GM23248 (cell line): ENCODE results near the gene ZMAT5. TPM values are rescaled to one million over a fixed set of nuclear protein-coding genes. Genes with fewer than 3 reads are reported as not detected.
A peak's percentile ranks its signal among the peaks of the same experiment; 100 is the strongest.

Source experiments
- DNase-seq: peaks from one replicate; pipeline ENCODE4 v3.0.0-alpha.2; 2015
- H2AFZ ChIP-seq: fragments of 200-600 bp; sonication (generic); 2 replicates; pipeline ENCODE4 v1.6.1; 2016; ENCODE audit warnings: antibody characterized with exemption
- H3F3A ChIP-seq: fragments of 200-600 bp; sonication (generic); 2 replicates; pipeline ENCODE4 v1.6.1; 2016; ENCODE audit warnings: mild to moderate bottlenecking, antibody characterized with exemption, mixed run types; ENCODE audit not compliant: insufficient read depth
- H3K27ac ChIP-seq: fragments of 200-600 bp; sonication (generic); 2 replicates; pipeline ENCODE4 v1.5.1; 2016; ENCODE audit warnings: mild to moderate bottlenecking
- H3K27me3 ChIP-seq: fragments of 200-600 bp; sonication (generic); replicated peaks from 2 replicates; pipeline ENCODE4 v1.6.1; 2016; ENCODE audit warnings: mild to moderate bottlenecking; ENCODE audit not compliant: insufficient read depth
- H3K36me3 ChIP-seq: fragments of 200-600 bp; sonication (generic); 2 replicates; pipeline ENCODE4 v1.6.1; 2016; ENCODE audit warnings: low read depth, mild to moderate bottlenecking
- H3K4me1 ChIP-seq: fragments of 200-600 bp; sonication (generic); 2 replicates; pipeline ENCODE4 v1.6.1; 2016; ENCODE audit warnings: mild to moderate bottlenecking; ENCODE audit not compliant: insufficient read depth
- H3K4me2 ChIP-seq: fragments of 200-600 bp; sonication (generic); one replicate; pipeline ENCODE4 v1.6.1; 2016; ENCODE audit warnings: mild to moderate bottlenecking; ENCODE audit not compliant: unreplicated experiment
- H3K4me3 ChIP-seq: fragments of 200-600 bp; sonication (generic); 2 replicates; pipeline ENCODE4 v1.5.1; 2016; ENCODE audit warnings: mild to moderate bottlenecking
- H3K79me2 ChIP-seq: fragments of 200-600 bp; sonication (generic); 2 replicates; pipeline ENCODE4 v1.6.1; 2016; ENCODE audit warnings: mild to moderate bottlenecking; ENCODE audit not compliant: insufficient read depth
- H3K9ac ChIP-seq: fragments of 200-600 bp; sonication (generic); 2 replicates; pipeline ENCODE4 v1.6.1; 2016; ENCODE audit warnings: mild to moderate bottlenecking
- H3K9me2 ChIP-seq: fragments of 200-600 bp; sonication (generic); 2 replicates; pipeline ENCODE4 v1.6.1; 2016; ENCODE audit warnings: mixed run types, mild to moderate bottlenecking, moderate library complexity; ENCODE audit not compliant: insufficient read depth
- H3K9me3 ChIP-seq: fragments of 200-600 bp; sonication (generic); one replicate; pipeline ENCODE4 v1.6.1; 2017; ENCODE audit warnings: low read depth
- H4K20me1 ChIP-seq: fragments of 200-600 bp; sonication (generic); 2 replicates; pipeline ENCODE4 v1.6.0; 2016; ENCODE audit not compliant: insufficient read depth
- EZH2 ChIP-seq: fragments of 200-600 bp; sonication (generic); IDR thresholded peaks from 2 replicates; pipeline ENCODE4 v1.6.1; 2018; ENCODE audit warnings: antibody characterized with exemption, mild to moderate bottlenecking; ENCODE audit not compliant: insufficient read depth, poor library complexity, severe bottlenecking
- EZH2phosphoT487 ChIP-seq: fragments of 200-600 bp; sonication (generic); IDR thresholded peaks from 2 replicates; pipeline ENCODE4 v1.6.1; 2018; ENCODE audit warnings: antibody characterized with exemption, moderate library complexity, mild to moderate bottlenecking, low read depth; ENCODE audit not compliant: insufficient read depth
- WGBS, 2 experiments: methylation state at CpG; one replicate each; pipeline ENCODE4 v1.1.6; 2015 to 2017; ENCODE audit warnings: low lambda C conversion rate in 2 of 2, low coverage in 1 of 2; ENCODE audit errors: missing lambda C conversion rate in 2 of 2; 5-methylcytosine and 5-hydroxymethylcytosine counted together
- in situ Hi-C: fragments of 300-500 bp; cut with MboI; formaldehyde crosslinking; loops from 2 replicates; pipeline ENCODE4 v1.15.0; 2020
- polyA plus RNA-seq: library from polyadenylated mRNA; unstranded; fragments of >200 nt; fragmentation: Nextera tagmentation; extraction: Ambion mirVana; gene quantifications from 2 replicates; pipeline ENCODE4 v1.2.1, GENCODE V29; 2016
- total RNA-seq: library from RNA; depleted of rRNA; stranded (reverse); fragments of >200 nt; shearing (Covaris generic); gene quantifications from 2 replicates; pipeline ENCODE4 v1.2.3, GENCODE V29; 2014

The ZMAT5 gene
- total and polyA plus RNA-seq, 2 experiments from 2014 or later = 11.3 to 35.8 TPM

DNA sequence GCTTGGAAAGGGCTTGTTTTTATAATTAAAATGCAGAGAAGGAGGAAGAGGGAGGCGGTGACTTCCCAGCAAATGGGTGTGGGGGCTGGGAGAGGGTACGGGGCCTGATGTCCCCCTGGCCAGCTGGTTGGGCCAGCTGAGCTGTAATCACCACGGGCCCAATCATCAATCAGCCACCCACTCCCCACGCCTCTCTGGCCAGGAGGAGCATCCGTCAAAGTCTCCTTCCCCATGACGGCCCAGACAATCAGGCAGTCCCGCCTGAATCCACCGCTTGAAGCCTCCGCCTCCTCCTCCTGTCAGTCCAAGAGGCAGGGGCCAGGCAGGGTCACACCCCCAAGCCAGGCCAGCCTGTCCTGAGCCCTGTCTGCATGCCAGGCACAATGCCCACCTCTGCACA is 60.3 kb downstream of the ZMAT5 start:
- no peaks in the 10 kb centered on the region for H3K36me3 ChIP-seq
- no peaks in the 10 kb centered on the region for H4K20me1 ChIP-seq
- no peaks in the 10 kb centered on the region for H3K9me3 ChIP-seq
- WGBS, 2 experiments = 79 to 81% methylated on average over 9 of the region's 9 CpGs
- H3K79me2 ChIP-seq = no peaks in the 10 kb centered on the region
- H3K4me3 ChIP-seq = no peak overlapping the region
- no peak overlapping the region for H3K9ac ChIP-seq
- H3K27me3 ChIP-seq = no peaks in the 10 kb centered on the region
- H3K4me2 ChIP-seq = no peak overlapping the region
- DNase-seq = no peak
- in situ Hi-C loops = no loop called here
- H2AFZ ChIP-seq = no peak overlapping the region
- no peak overlapping the region for H3K27ac ChIP-seq
- TF ChIP-seq EZH2 (no peak), EZH2phosphoT487 (no peak)
- no peaks in the 10 kb centered on the region for H3F3A ChIP-seq
- H3K4me1 ChIP-seq = no peaks in the 10 kb centered on the region
- H3K9me2 ChIP-seq = no peaks in the 10 kb centered on the region

GRCh38 chr22:29705651-29706050 is 61.2 kb downstream of the ZMAT5 start:
- H3F3A ChIP-seq = no peaks in the 10 kb centered on the region
- no peak overlapping the region for H3K9ac ChIP-seq
- no peaks in the 10 kb centered on the region for H3K4me1 ChIP-seq
- no peak overlapping the region for H3K4me2 ChIP-seq
- H3K9me3 ChIP-seq = no peaks in the 10 kb centered on the region
- H3K27me3 ChIP-seq = no peaks in the 10 kb centered on the region
- in situ Hi-C loops = no loop called here
- no peak for TF ChIP-seq EZH2phosphoT487
- TF ChIP-seq EZH2 = no peak
- DNase-seq = no peak
- H3K79me2 ChIP-seq = no peaks in the 10 kb centered on the region
- H3K27ac ChIP-seq = no peak overlapping the region
- H3K36me3 ChIP-seq = no peaks in the 10 kb centered on the region
- H4K20me1 ChIP-seq = no peaks in the 10 kb centered on the region
- no peak overlapping the region for H3K4me3 ChIP-seq
- 81 to 88% methylated on average over 6 to 7 of the region's 7 CpGs for WGBS, 2 experiments
- H2AFZ ChIP-seq = no peak overlapping the region
- no peaks in the 10 kb centered on the region for H3K9me2 ChIP-seq

DNA sequence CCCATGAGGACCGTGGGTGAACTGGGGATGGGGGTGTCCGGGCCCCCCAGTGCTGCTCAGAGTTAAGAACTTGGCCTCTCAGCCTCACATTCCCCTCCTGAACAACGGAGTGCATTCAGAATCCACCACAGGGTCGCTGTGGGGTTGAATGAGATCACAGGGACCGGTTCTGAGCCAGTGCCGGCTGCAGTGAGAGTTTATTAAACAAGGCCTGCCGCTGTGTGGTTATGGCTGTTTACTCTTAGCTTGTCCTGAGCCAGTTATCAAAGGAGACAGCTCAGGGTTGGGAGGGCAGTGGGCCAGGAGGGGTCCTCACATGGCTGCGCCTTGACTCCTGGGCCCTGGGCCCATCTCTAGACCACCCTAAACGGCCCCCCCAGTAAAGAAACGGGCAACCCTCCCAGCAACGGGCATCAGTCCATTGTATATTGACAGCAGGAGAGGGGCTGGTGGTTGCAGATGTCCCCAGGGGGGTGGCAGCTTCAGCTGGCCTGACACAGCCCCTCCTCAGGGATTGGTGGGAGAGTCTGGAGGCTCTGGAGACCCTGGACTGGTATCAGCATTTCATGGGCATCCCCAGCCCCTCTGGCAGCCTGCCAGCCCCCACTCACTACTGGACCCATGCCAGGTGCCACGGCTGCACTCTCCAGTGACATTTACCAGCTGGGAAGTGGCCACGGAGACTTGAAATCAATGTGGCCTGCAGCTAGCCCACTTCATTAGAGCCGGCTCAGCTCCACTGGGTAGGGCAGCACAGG is 62.1 kb downstream of the ZMAT5 start:
- no peak overlapping the region for H3K4me2 ChIP-seq
- no peaks in the 10 kb centered on the region for H3K4me1 ChIP-seq

GRCh38 chr22:29703569-29704195 is 63.1 kb downstream of the ZMAT5 start:
- 47 to 63% methylated on average over 7 of the region's 7 CpGs for WGBS, 2 experiments
- H3K4me1 ChIP-seq = no peaks in the 10 kb centered on the region
- in situ Hi-C loops = no loop called here
- no peak overlapping the region for H3K4me2 ChIP-seq
- no peaks in the 10 kb centered on the region for H3K36me3 ChIP-seq
- H3F3A ChIP-seq = no peaks in the 10 kb centered on the region
- DNase-seq = no peak
- H3K79me2 ChIP-seq = no peaks in the 10 kb centered on the region
- no peaks in the 10 kb centered on the region for H3K9me3 ChIP-seq
- TF ChIP-seq EZH2 = no peak
- TF ChIP-seq EZH2phosphoT487 = no peak
- H3K4me3 ChIP-seq = no peak overlapping the region
- no peak overlapping the region for H3K27ac ChIP-seq
- no peaks in the 10 kb centered on the region for H3K9me2 ChIP-seq
- no peak overlapping the region for H3K9ac ChIP-seq
- no peaks in the 10 kb centered on the region for H4K20me1 ChIP-seq
- no peak overlapping the region for H2AFZ ChIP-seq
- no peaks in the 10 kb centered on the region for H3K27me3 ChIP-seq

More for the DNA sequence above, 62.1 kb downstream of the ZMAT5 start:
- no peaks in the 10 kb centered on the region for H3K9me2 ChIP-seq
- H2AFZ ChIP-seq = no peak overlapping the region
- no peak overlapping the region for H3K9ac ChIP-seq
- H3K4me3 ChIP-seq = no peak overlapping the region
- DNase-seq = peak; percentile 68
- in situ Hi-C loops = no loop called here
- H3K27me3 ChIP-seq = no peaks in the 10 kb centered on the region
- H3K27ac ChIP-seq = no peak overlapping the region
- no peaks in the 10 kb centered on the region for H3K36me3 ChIP-seq
- no peaks in the 10 kb centered on the region for H4K20me1 ChIP-seq
- no peaks in the 10 kb centered on the region for H3K9me3 ChIP-seq
- H3F3A ChIP-seq = no peaks in the 10 kb centered on the region
- H3K79me2 ChIP-seq = no peaks in the 10 kb centered on the region
- TF ChIP-seq EZH2phosphoT487 (no peak), EZH2 (no peak)
- WGBS, 2 experiments = 8 to 16% methylated on average over 14 of the region's 14 CpGs
